ENCODE results near the gene PRR12.

- TF ChIP-seq CTCF (IDR thresholded peaks at IDR 0.05; ENCODE audit: low read depth, low read length, poor library complexity, severe bottlenecking) (no peak), EZH2phosphoT487 (IDR thresholded peaks at IDR 0.05; ENCODE audit: borderline replicate concordance, low read length) (no peak)
Measured at GRCh38 chr19:49552749-49553148, 38.2 kb upstream of the PRR12 start.
